Activated T-helper 1 cell treated with Interleukin-2 at 50 U/mL for 16 hours (primary cell): ENCODE measurements around the gene OR10A3.

Experiments used
- DNase-seq: peaks from one replicate; pipeline ENCODE4 v3.0.0-alpha.2; 2020; ENCODE audit warnings: low read depth

Gene OR10A3

GRCh38 chr11:7936615-7937014 lies 4.9 kb downstream of the OR10A3 start:
- DNase-seq = no peak

- DNase-seq = no peak
Observed at GRCh38 chr11:7931168-7931567, 10.3 kb downstream of the OR10A3 start, which contains the start of gene OR10A6. OR10A6 (minus strand) TSS chr11:7931268; CDS start chr11:7928662, 2,606 bp downstream.

GRCh38 chr11:7927635-7928034 lies 13.9 kb downstream of the OR10A3 start:
- no peak for DNase-seq

- DNase-seq = no peak
Observed at GRCh38 chr11:7924536-7924935, 17.0 kb downstream of the OR10A3 start.

GRCh38 chr11:7918141-7918540 lies 23.4 kb downstream of the OR10A3 start:
- DNase-seq = no peak

- no peak for DNase-seq
Observed at GRCh38 chr11:7911011-7911410, 30.5 kb downstream of the OR10A3 start.

- DNase-seq = no peak
Observed at GRCh38 chr11:7910286-7910788, 31.2 kb downstream of the OR10A3 start.

GRCh38 chr11:7909585-7910285 lies 31.8 kb downstream of the OR10A3 start:
- no peak for DNase-seq

GRCh38 chr11:7907121-7907520 lies 34.4 kb downstream of the OR10A3 start:
- no peak for DNase-seq

- DNase-seq = no peak
Observed at GRCh38 chr11:7906481-7906880, 35.0 kb downstream of the OR10A3 start.

GRCh38 chr11:7905961-7906429 lies 35.5 kb downstream of the OR10A3 start:
- DNase-seq = no peak

- DNase-seq = no peak
Observed at GRCh38 chr11:7905549-7905948, 36.0 kb downstream of the OR10A3 start.

GRCh38 chr11:7904917-7905316 lies 36.6 kb downstream of the OR10A3 start:
- no peak for DNase-seq

- DNase-seq = no peak
Observed at GRCh38 chr11:7903940-7904339, 37.6 kb downstream of the OR10A3 start.

GRCh38 chr11:7901319-7901854 lies 40.1 kb downstream of the OR10A3 start:
- no peak for DNase-seq

GRCh38 chr11:7900686-7901085 lies 40.8 kb downstream of the OR10A3 start:
- no peak for DNase-seq

GRCh38 chr11:7899418-7899817 lies 42.1 kb downstream of the OR10A3 start:
- DNase-seq = no peak

GRCh38 chr11:7898666-7899283 lies 42.7 kb downstream of the OR10A3 start:
- DNase-seq = no peak

- no peak for DNase-seq
Observed at GRCh38 chr11:7896009-7896785, 45.3 kb downstream of the OR10A3 start.

- no peak for DNase-seq
Observed at GRCh38 chr11:7894251-7894650, 47.3 kb downstream of the OR10A3 start.

GRCh38 chr11:7893796-7894195 lies 47.7 kb downstream of the OR10A3 start:
- no peak for DNase-seq

GRCh38 chr11:7892840-7893254 lies 48.7 kb downstream of the OR10A3 start:
- no peak for DNase-seq
